Measurements from ENCODE around the gene BAK1. TPM values are rescaled to one million over a fixed set of nuclear protein-coding genes. Genes with fewer than 3 reads are reported as not detected.

The BAK1 gene
- total and polyA plus RNA-seq, 2 of the 13 experiments (the other 11 are each of a cell fraction or from before 2014, with no cell fraction given) = 15.0 to 23.8 TPM

GRCh38 chr6:33616113-33616512, 36.0 kb upstream of the BAK1 start (continued):
- no peak for TF ChIP-seq ZNF784 (CRISPR knock-in tag; IDR thresholded peaks at IDR 0.05; ENCODE audit: borderline replicate concordance)
- no peak for TF ChIP-seq ZNF329 (CRISPR knock-in tag; IDR thresholded peaks at IDR 0.05; ENCODE audit: low read depth)
- TF ChIP-seq MXD3 (CRISPR knock-in tag; IDR thresholded peaks at IDR 0.05) = no peak
- TF ChIP-seq ZNF614 (CRISPR knock-in tag; IDR thresholded peaks at IDR 0.05; ENCODE audit: borderline replicate concordance) = no peak
- no peak for TF ChIP-seq SALL1 (CRISPR knock-in tag; IDR thresholded peaks at IDR 0.05)
- TF ChIP-seq GTF3A (CRISPR knock-in tag; conservative IDR thresholded peaks at IDR 0.05) = no peak
- TF ChIP-seq PHF20 (CRISPR knock-in tag; IDR thresholded peaks at IDR 0.05) = no peak
- TF ChIP-seq ZNF430 (CRISPR knock-in tag; IDR thresholded peaks at IDR 0.05) = no peak

- peak overlapping the region; percentile 42; the same call in 1 of the 2 replicates for H3K9ac ChIP-seq (ENCODE audit: insufficient read depth, low read depth, low read length)
- H3K4me3 ChIP-seq (replicated peaks in 1 of 3; ENCODE audit: insufficient read depth in 1 of 3, low read depth in 2 of 3, low read length in 3 of 3) = peak overlapping the region in 1 of 3 experiments; percentile 29; a peak in 2 of 6 replicates
- H2AFZ ChIP-seq (ENCODE audit: low read length) = no peak overlapping the region
- DNase-seq (ENCODE audit: low spot score) (no peak), FAIRE-seq (no peak), ATAC-seq (peak; percentile 24)
- POLR2A ChIA-PET = interaction anchor here (1.0 to 5.3 kb wide), 4 partner anchors 8 to 97 kb away, joined by 3 to 37 read pairs (median 8); partner anchors contain the start of gene UQCC2
- WGBS (ENCODE audit: low lambda C conversion rate) = 12% methylated on average over 10 of the region's 10 CpGs
- intact Hi-C loops (cut with micrococcal nuclease; ENCODE audit: unreplicated experiment) (loop anchor here (1.0 kb wide), 1 partner anchor 23 kb away; no protein-coding TSS in a partner anchor), in situ Hi-C loops (cut with HindIII; ENCODE audit: extremely low pct_ligation_motif_present, low pct_unique_long_range_greater_than_20kb) (no loop called here)
- H3K79me2 ChIP-seq (ENCODE audit: insufficient read depth, low read length) = no peaks in the 10 kb centered on the region
- CTCF ChIA-PET (ENCODE audit: low intra/inter-chr PET ratio, low total read pairs) = interaction anchor here (1.5 kb wide), 1 partner anchor 24 kb away, joined by 6 read pairs; no protein-coding TSS in a partner anchor
- H4K20me1 ChIP-seq (ENCODE audit: insufficient read depth, low read length) = no peaks in the 10 kb centered on the region
- H3K27me3 ChIP-seq (ENCODE audit: control insufficient read depth in 1 of 2, insufficient read depth in 2 of 2, low read length in 2 of 2) = no peaks in the 10 kb centered on the region; a peak in 1 of 5 replicates
- H3K4me2 ChIP-seq (ENCODE audit: low read depth, low read length) = peak overlapping the region; percentile 65
- no peaks in the 10 kb centered on the region for H3K9me3 ChIP-seq (ENCODE audit: low read length)
- no peaks in the 10 kb centered on the region for H3K36me3 ChIP-seq (replicated peaks in 1 of 2; ENCODE audit: control insufficient read depth in 1 of 2, insufficient read depth in 2 of 2, low read length in 2 of 2)
- peak overlapping the region; percentile 32 for H3K27ac ChIP-seq (ENCODE audit: extremely low read length, insufficient read depth, low read length)
- TSS peak; percentile 80 for BruUV-seq (replicated peaks)
- H3K4me1 ChIP-seq (ENCODE audit: insufficient read depth, low read length) = peaks cover 61% of the 10 kb centered on the region
- TF ChIP-seq ZNF615 (CRISPR knock-in tag; IDR thresholded peaks at IDR 0.05; ENCODE audit: borderline replicate concordance) = peak; percentile 7; the same call in 1 of the 2 replicates
- TF ChIP-seq ZNF687 (CRISPR knock-in tag; IDR thresholded peaks at IDR 0.05) = peak; percentile 43; the same call in 1 of the 2 replicates
- TF ChIP-seq ZNF704 (CRISPR knock-in tag; IDR thresholded peaks at IDR 0.05; ENCODE audit: borderline replicate concordance) = 0 out of 2 replicates have a peak, but pooled peaks have one; percentile 27
- no peak for TF ChIP-seq ZNF367 (CRISPR knock-in tag; IDR thresholded peaks at IDR 0.05; ENCODE audit: borderline replicate concordance)
- TF ChIP-seq TOE1 (CRISPR knock-in tag; IDR thresholded peaks at IDR 0.05) = no peak
- TF ChIP-seq SSRP1 (CRISPR knock-in tag; IDR thresholded peaks at IDR 0.05) = 0 out of 2 replicates have a peak, but pooled peaks have one; percentile 41
- no peak for TF ChIP-seq U2AF2 (IDR thresholded peaks at IDR 0.05; ENCODE audit: low read depth, low read length)
- TF ChIP-seq PHF20 (CRISPR knock-in tag; IDR thresholded peaks at IDR 0.05) = no peak
- 0 out of 2 replicates have a peak, but pooled peaks have one; percentile 3 for TF ChIP-seq ZSCAN21 (CRISPR knock-in tag; IDR thresholded peaks at IDR 0.05; ENCODE audit: borderline replicate concordance)
- 0 out of 2 replicates have a peak, but pooled peaks have one; percentile 43 for TF ChIP-seq HNRNPL (IDR thresholded peaks at IDR 0.05; ENCODE audit: low read depth, low read length)
Observed at GRCh38 chr6:33613795-33614168, 33.7 kb upstream of the BAK1 start.

Data from HepG2 (cell line).